GM21423 (cell line): ENCODE data around the gene ATL1.
A peak's percentile ranks its signal among the peaks of the same experiment; 100 is the strongest.
"Not testable (repeated sequence)": the region's sequence is repeated elsewhere in the genome, so short reads cannot be mapped to it uniquely, and the experiment has no call there.

Experiments used
- ATAC-seq: cut with Tn5 transposase; IDR thresholded peaks from one replicate; pipeline ENCODE4 v1.9.1; 2021; ENCODE audit warnings: mild to moderate bottlenecking, moderate library complexity; ENCODE audit not compliant: unreplicated experiment

ATL1 gene

DNA sequence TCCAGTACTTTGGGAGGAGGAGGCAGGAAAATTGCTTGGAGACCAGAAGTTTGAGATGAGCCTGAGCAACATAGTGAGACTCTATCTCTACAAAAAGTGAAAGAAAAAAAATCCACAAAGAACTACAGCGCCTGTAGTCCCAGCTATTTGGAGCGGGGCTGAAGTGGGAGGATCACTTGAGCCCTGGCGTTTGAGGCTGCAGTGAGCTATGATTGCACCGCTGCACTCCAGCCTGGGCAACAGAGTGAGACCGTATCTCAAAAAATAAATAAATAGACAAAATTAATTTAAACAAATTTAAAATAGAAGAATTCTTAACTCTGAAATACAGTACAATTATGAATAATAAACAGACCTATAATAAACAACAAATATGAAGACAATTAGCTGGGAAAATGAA is 40.9 kb downstream of the ATL1 start:
- no peak for ATAC-seq

DNA sequence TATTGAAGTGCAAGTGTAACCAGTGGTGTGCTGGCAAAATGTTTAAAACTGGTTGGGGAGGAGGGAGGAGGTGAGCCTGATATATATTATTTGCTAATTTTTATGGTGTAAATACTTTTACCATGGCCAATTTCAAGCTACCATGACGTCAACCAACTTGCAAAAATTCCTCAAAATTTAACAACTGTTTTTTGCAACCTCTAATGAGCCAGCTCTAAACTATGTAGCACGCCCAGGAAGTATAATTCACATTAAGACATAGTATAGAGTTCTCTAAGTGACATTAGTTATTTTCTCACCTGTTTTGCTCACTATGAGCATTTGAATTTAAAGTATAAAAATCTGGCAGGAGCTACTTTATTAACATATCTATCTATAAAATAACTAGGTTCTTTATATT is 41.4 kb downstream of the ATL1 start:
- no peak for ATAC-seq

- ATAC-seq = no peak
Observed at GRCh38 chr14:50602035-50602434, 42.1 kb downstream of the ATL1 start.

DNA sequence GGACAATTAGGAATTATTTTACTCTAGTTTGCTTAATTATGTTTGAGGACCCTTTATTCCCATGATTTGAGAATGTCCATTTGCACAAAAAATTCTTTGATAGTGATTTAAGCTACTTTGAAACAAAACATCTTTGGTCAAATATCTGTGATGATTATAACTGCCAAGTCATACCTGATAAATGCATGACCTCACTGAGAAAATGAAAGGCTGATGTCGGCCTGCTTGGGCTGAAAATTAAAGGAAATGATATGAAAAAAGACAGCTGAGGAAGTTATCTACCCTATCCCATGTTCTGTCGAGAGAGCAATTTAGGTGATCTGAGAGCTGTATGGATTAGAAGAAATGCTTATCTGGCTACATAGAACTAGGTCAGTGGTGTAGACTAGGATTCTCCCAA is 43.6 kb downstream of the ATL1 start:
- no peak for ATAC-seq

DNA sequence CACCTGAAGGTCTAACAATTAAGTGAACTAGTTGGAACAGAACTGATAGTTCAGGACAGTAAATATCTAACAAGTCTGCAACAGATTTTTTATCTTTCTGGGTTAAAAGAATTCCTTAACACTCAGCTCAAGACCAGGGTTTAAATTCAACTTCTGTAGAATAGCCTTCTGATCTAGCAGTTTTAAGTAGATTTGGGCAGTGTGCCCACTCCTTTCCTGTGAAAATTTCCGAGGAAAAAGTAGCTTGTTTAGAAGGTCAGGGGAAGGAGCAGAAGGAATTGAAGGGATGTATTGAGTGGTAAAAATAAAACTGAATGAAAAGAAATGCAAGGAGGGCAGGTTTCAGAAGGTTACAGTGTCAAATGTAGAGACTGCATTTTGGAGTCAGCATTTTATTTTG is 45.8 kb downstream of the ATL1 start:
- ATAC-seq = no peak

- no peak for ATAC-seq
Observed at GRCh38 chr14:50606468-50606867, 46.5 kb downstream of the ATL1 start.

DNA sequence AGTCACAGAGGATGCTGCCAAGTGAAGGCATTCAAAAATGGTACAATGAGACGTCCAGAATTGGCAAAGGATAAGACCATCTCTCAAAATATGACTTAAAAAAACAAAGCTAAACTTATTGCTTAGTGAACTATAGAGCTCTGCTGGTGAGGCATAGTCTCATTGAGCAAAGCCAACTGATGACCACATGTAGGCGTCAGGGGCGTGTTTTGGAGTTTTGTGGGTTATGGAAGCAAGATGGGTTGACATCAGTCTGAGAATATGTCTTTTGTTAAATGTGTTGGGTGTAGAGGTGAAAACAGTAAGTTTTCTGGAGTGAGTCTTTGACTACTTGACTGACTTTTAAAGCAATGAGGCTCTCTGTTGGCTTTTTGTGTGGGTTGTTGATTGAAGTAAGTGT is 47.2 kb downstream of the ATL1 start:
- ATAC-seq = no peak

DNA sequence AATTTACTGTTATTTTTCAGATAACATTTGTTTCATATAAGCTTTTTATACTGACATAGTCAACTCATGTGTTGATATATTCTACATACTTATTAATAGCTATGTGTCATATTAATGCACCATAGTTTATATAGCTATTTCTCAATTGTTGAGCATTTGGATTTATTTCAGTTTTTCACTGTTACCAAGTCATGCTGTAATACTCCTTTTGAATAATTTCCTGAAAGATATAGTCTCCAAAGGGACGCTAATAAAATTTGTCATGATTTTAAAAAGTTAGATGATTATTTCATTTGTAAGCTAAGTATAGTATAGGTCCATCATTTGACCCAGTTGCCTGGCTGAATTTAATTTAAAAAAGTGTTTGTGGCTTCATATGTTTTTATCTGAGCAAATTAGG is 47.8 kb downstream of the ATL1 start:
- no peak for ATAC-seq

GRCh38 chr14:50608302-50608851 is 48.4 kb downstream of the ATL1 start:
- ATAC-seq = no peak

DNA sequence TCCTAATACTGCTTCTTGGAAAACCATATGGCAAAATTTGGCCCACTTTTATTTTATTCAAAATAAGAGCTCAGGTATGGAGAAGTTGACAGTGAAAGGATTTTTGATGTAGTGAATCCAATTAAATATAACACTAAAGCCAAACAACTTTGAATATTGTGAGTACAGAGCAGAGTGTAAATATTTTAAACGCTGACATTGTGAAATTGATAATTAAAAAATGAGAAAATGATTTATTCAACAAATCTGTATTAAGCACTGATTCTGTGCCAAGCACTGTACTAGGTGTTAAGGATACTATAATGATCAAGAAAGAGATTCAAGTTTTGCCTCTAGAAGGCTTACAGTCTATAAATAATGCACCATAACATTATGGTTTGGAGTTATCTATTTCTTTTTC is 50.5 kb downstream of the ATL1 start:
- no peak for ATAC-seq

DNA sequence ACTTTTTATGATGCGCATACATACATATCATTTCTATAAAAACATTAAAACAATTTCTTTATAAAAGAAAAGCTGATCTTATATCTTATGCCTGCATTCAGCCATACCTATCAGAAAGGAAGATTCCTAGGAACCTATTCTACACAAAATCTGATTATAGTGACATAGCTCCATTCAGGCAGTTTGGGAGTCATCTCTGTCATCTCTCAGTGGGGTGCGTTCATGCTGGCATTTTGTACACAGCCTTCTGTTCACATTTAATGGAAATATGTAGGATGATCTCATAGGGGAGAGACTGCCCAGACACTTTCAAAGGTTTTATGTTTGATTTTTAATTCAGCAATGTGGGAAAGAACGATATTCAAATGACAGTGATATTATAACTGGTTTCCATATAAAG is 52.9 kb downstream of the ATL1 start:
- no peak for ATAC-seq

GRCh38 chr14:50615056-50615455 is 55.1 kb downstream of the ATL1 start:
- no peak for ATAC-seq

GRCh38 chr14:50615552-50615951 is 55.6 kb downstream of the ATL1 start:
- ATAC-seq = no peak

GRCh38 chr14:50616275-50616674 is 56.3 kb downstream of the ATL1 start:
- ATAC-seq = no peak

DNA sequence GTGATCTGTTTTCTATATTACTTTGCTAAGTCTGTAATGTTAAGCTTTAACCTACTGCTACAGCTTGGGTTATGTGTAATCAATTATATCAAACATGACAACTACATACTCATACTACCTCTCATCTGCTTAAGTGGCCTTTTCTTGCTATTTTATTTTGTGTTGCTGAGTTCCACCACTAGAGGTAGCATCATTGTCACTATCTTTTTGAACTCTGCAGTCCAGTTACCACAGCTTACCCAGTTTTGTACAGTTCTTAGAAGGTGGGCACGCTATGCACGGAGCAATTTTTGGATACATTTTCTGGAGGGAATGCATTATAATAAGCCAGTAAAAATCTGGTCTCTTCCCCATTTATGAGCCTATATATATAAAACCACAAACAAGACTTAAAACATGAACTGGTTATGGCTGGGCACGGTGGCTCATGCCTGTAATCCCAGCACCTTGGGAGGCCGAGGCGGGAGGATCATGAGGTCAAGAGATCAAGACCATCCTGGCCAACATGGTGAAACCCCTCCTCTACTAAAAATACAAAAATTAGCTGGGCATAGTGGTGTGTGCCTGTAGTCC is 59.7 kb downstream of the ATL1 start:
- ATAC-seq = no peak

DNA sequence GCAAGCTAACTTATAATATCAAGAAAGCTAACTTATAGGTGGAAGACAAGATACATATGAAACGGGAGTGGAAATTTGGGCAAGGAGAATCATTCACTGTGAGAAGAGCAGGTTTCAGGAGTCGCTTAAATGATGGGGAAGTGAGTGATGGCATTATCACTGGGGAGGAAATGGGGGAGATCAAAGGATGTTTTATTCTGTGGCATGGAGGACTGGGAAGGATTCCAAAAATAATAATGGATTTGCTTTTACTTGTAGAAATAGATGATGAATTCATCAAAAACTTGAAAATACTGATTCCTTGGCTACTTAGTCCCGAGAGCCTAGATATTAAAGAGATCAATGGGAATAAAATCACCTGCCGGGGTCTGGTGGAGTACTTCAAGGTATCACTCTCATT is 60.4 kb downstream of the ATL1 start:
- no peak for ATAC-seq

GRCh38 chr14:50622978-50623377 is 63.0 kb downstream of the ATL1 start:
- no peak for ATAC-seq

DNA sequence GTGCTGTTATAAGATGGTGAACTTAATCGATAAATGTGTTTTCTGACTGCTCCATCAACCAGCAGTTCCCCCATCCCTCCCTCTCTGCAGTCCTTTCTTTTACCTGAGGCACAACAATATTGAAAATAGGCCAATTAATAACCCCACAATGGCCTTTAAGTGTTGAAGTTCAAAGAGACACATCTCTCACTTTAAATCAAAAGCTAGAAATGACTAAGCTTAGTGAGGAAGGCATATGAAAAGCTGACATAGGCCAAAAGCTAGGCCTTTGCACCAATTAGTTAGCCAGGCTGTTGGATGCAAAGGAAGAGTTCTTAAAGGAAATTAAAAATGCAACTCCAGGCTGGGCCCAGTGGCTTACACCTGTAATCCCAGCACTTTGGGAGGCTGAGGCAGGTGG is 64.5 kb downstream of the ATL1 start:
- ATAC-seq = no peak

- ATAC-seq = not testable (repeated sequence)
Observed at GRCh38 chr14:50624947-50625346, 65.0 kb downstream of the ATL1 start.

DNA sequence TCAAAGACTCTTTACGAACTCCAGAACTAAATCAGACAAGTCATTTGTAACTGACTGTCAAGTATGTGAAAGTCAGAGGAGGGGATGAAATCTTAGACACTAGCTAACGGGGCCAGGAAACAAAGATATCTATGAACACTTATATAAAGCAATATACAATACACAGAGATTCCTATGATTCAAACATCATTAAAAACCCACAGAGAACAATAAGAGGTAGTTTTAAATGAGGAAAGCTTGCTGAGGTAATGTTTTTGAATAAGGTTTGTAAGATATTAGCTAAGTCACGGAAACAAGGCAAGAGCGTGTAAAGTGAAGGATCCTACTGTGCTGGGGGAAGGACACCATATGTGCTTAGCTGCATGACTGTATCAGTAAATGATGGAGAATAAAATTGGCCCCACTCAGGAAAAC is 71.5 kb downstream of the ATL1 start:
- no peak for ATAC-seq

DNA sequence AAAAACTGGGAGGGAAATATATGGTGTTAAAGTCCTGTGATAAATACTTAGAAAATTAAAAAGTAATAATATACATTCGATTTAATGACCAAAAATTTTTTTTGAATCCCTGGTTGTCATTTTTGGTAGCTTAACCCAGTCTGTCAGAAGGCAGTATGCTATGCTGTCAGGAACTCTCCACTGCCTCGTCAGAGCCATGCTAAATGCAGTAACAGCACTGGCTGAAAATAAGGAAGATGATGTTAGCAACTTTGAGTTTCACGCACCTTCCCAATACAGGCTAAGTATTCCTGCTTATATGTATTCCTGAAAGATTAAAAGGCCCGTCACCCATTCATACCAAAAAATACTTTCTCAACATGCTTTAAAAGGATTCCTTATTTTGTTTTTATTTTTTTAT is 74.0 kb downstream of the ATL1 start:
- no peak for ATAC-seq

GRCh38 chr14:50635141-50635540 is 75.2 kb downstream of the ATL1 start:
- no peak for ATAC-seq

DNA sequence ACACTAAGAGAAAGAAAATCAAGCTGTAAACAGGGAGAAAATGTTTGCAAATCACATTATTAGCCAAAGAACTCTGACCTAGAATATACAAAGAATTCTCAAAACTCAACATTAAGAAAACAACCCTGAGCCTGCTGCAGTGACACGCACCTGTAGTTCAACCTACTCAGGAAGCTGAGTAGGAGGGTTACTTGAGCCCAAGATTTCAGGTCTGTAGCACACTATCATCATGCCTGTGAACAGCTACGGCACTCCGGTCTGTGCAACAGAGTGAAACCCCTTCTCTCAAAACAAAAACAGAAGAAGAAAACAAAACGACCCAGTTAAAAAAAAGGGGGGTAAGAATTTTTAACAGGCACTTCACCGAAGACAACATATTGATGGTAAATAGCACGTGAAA is 87.3 kb downstream of the ATL1 start:
- peak; percentile 90 for ATAC-seq
